ENCODE measurements around the gene LRP5.
A peak's percentile ranks its signal among the peaks of the same experiment; 100 is the strongest.

DNA sequence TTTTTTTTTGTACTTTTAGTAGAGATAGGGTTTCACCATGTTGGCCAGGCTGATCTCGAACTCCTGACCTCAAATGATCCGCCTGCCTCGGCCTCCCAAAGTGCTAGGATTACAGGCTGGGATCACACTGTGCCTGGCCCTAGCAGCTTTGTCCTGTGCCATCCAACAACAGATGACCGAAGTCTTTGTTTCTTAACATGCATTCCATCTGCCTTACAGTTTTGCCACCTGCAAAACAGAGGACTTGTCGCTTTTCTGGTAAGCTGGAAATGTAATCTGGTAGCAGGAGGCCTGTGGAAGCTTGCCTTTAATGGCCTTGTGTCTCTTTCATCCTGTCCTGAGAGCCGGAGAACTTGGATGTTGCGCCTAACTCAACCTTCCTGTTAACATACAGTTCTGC lies 89.5 kb downstream of the LRP5 start:
- TF ChIP-seq, protein P1, sequence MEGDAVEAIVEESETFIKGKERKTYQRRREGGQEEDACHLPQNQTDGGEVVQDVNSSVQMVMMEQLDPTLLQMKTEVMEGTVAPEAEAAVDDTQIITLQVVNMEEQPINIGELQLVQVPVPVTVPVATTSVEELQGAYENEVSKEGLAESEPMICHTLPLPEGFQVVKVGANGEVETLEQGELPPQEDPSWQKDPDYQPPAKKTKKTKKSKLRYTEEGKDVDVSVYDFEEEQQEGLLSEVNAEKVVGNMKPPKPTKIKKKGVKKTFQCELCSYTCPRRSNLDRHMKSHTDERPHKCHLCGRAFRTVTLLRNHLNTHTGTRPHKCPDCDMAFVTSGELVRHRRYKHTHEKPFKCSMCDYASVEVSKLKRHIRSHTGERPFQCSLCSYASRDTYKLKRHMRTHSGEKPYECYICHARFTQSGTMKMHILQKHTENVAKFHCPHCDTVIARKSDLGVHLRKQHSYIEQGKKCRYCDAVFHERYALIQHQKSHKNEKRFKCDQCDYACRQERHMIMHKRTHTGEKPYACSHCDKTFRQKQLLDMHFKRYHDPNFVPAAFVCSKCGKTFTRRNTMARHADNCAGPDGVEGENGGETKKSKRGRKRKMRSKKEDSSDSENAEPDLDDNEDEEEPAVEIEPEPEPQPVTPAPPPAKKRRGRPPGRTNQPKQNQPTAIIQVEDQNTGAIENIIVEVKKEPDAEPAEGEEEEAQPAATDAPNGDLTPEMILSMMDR (IDR thresholded peaks at IDR 0.05): no peak
- TF ChIP-seq POLR2A (IDR thresholded peaks at IDR 0.05) (no peak), POLR2AphosphoS5 (IDR thresholded peaks at IDR 0.05) (peak; percentile 71)
